Keratinocyte (primary cell): ENCODE measurements around the gene LHFPL4. TPM values are rescaled to one million over a fixed set of nuclear protein-coding genes. Genes with fewer than 3 reads are reported as not detected.

Experiments
- DNase-seq: peaks from one replicate; pipeline ENCODE4 v3.0.0-alpha.2; 2011; ENCODE audit warnings: low read depth, missing footprints, low spot score
- FAIRE-seq: peaks from 2 replicates; lab custom pipeline; 2011; peaks lifted over from hg19 to GRCh38; lab: Jason Lieb, UNC
- H2AFZ ChIP-seq: 2 replicates; pipeline ENCODE4 v1.6.0; 2012; ENCODE audit warnings: low read length, control low read depth, inconsistent platforms; ENCODE audit not compliant: control insufficient read depth
- H3K27ac ChIP-seq: 2 replicates; pipeline ENCODE4 v1.5.1; 2011; ENCODE audit warnings: low read length; ENCODE audit not compliant: control insufficient read depth, insufficient read depth
- H3K27me3 ChIP-seq: 3 replicates; pipeline ENCODE4 v1.6.0; 2011; ENCODE audit warnings: low read length; ENCODE audit not compliant: control insufficient read depth, insufficient read depth; ENCODE audit errors: extremely low read depth
- H3K36me3 ChIP-seq, 2 experiments: 2 replicates in 1 of 2; 3 replicates in 1 of 2; pipeline ENCODE4 v1.5.1; 2011; ENCODE audit warnings: low read length in 2 of 2, mild to moderate bottlenecking in 1 of 2; ENCODE audit not compliant: control insufficient read depth in 2 of 2, insufficient read depth in 2 of 2; ENCODE audit errors: extremely low read depth in 1 of 2
- H3K4me1 ChIP-seq: 3 replicates; pipeline ENCODE4 v1.5.1; 2011; ENCODE audit warnings: low read length; ENCODE audit not compliant: control insufficient read depth, insufficient read depth; ENCODE audit errors: extremely low read depth
- H3K4me2 ChIP-seq: 3 replicates; pipeline ENCODE4 v1.6.0; 2011; ENCODE audit warnings: low read depth, low read length; ENCODE audit not compliant: control insufficient read depth, insufficient read depth; ENCODE audit errors: extremely low read depth
- H3K4me3 ChIP-seq, 3 experiments: fragments of 200-600 bp in 1 of 3; sonication (generic) in 1 of 3; 2 replicates in 2 of 3; 3 replicates in 1 of 3; pipeline ENCODE4 v1.5.1; 2011 to 2016; ENCODE audit warnings: low read length in 3 of 3, mild to moderate bottlenecking in 3 of 3, control low read depth in 2 of 3, inconsistent platforms in 1 of 3, low read depth in 1 of 3, mixed read lengths in 1 of 3, mixed run types in 1 of 3, moderate library complexity in 1 of 3; ENCODE audit not compliant: control insufficient read depth in 2 of 3, insufficient read depth in 2 of 3; ENCODE audit errors: extremely low read depth in 1 of 3
- H3K79me2 ChIP-seq: 2 replicates; pipeline ENCODE4 v1.6.0; 2012; ENCODE audit warnings: low read length; ENCODE audit not compliant: control insufficient read depth, insufficient read depth
- H3K9ac ChIP-seq: 3 replicates; pipeline ENCODE4 v1.6.0; 2011; ENCODE audit warnings: low read length; ENCODE audit not compliant: control insufficient read depth, insufficient read depth; ENCODE audit errors: extremely low read depth
- H3K9me1 ChIP-seq: 3 replicates; pipeline ENCODE4 v1.6.0; 2011; ENCODE audit warnings: low read length; ENCODE audit not compliant: control insufficient read depth, insufficient read depth; ENCODE audit errors: extremely low read depth
- H3K9me3 ChIP-seq: 2 replicates; pipeline ENCODE4 v1.5.1; 2012; ENCODE audit warnings: low read depth, low read length; ENCODE audit not compliant: control insufficient read depth
- H4K20me1 ChIP-seq: 3 replicates; pipeline ENCODE4 v1.6.0; 2011; ENCODE audit warnings: low read length; ENCODE audit not compliant: control insufficient read depth, insufficient read depth; ENCODE audit errors: extremely low read depth
- CTCF ChIP-seq, 3 experiments: IDR thresholded peaks in 1 of 3; conservative IDR thresholded peaks in 1 of 3; optimal IDR thresholded peaks in 1 of 3; 2 replicates in 2 of 3; 3 replicates in 1 of 3; pipeline versions ENCODE3 to v1.5.1; 2011; ENCODE audit warnings: low read length in 3 of 3, mild to moderate bottlenecking in 3 of 3, moderate library complexity in 2 of 3, control low read depth in 1 of 3, inconsistent platforms in 1 of 3; ENCODE audit not compliant: insufficient read depth in 2 of 3; ENCODE audit errors: extremely low read depth in 1 of 3
- EZH2 ChIP-seq: IDR thresholded peaks from one replicate; pipeline ENCODE4 v1.6.1; 2012; ENCODE audit warnings: inconsistent platforms, mild to moderate bottlenecking, low read length, moderate library complexity
- dilution Hi-C: fragments of 300-500 bp; cut with MboI; formaldehyde crosslinking; loops from one replicate; pipeline ENCODE4 v1.7.0; 2020; ENCODE audit warnings: low sequenced_read_pairs; ENCODE audit not compliant: extremely low pct_ligation_motif_present
- polyA plus RNA-seq, 5 experiments: library from polyadenylated mRNA; depleted of rRNA in 3 of 5; stranded (reverse) in 3 of 5; stranded (forward) in 1 of 5; unstranded in 1 of 5; fragments of >200 nt; gene quantifications; 1 replicate in 1 of 5; 2 replicates in 3 of 5; 3 replicates in 1 of 5; pipeline versions ENCODE4 v1.2.1 to v1.2.3, GENCODE V29; 2011 to 2012; ENCODE audit warnings: missing spikeins in 2 of 5, low read depth in 1 of 5, low replicate concordance in 1 of 5

LHFPL4 gene
- polyA plus RNA-seq, 1 donor (not counting 4 experiments of a cell fraction or from before 2014, with no cell fraction given): not detected

- Histone ChIP-seq H3K27me3 (no peaks in the 10 kb centered on the region), H3K79me2 (peaks cover 2% of the 10 kb centered on the region), H3K4me2 (no peak overlapping the region), H4K20me1 (no peaks in the 10 kb centered on the region), H3K9ac (no peak overlapping the region), H3K9me1 (no peaks in the 10 kb centered on the region), H3K4me1 (no peaks in the 10 kb centered on the region), H2AFZ (no peak overlapping the region), H3K9me3 (no peaks in the 10 kb centered on the region), H3K4me3 (no peak overlapping the region), H3K36me3 (peaks cover 44 to 56% of the 10 kb centered on the region in 2 experiments), H3K27ac (no peak overlapping the region)
- TF ChIP-seq CTCF (optimal IDR thresholded peaks at IDR 0.05 in 1 of 3, IDR thresholded peaks at IDR 0.05 in 1 of 3, conservative IDR thresholded peaks at IDR 0.05 in 1 of 3; ENCODE audit: extremely low read depth in 1 of 3, insufficient read depth in 2 of 3, low read length in 3 of 3) (no peak), EZH2 (no peak)
- dilution Hi-C loops: no loop called here
- FAIRE-seq: no peak
- DNase-seq: no peak
These were observed 76.7 kb downstream of the LHFPL4 start for GRCh38 chr3:9476935-9477334.

- TF ChIP-seq CTCF (optimal IDR thresholded peaks at IDR 0.05 in 1 of 3, IDR thresholded peaks at IDR 0.05 in 1 of 3, conservative IDR thresholded peaks at IDR 0.05 in 1 of 3; ENCODE audit: extremely low read depth in 1 of 3, insufficient read depth in 2 of 3, low read length in 3 of 3) (no peak), EZH2 (no peak)
- H3K36me3 ChIP-seq: peaks cover 47 to 57% of the 10 kb centered on the region in 2 experiments
- no peaks in the 10 kb centered on the region for H3K4me1 ChIP-seq
- no peaks in the 10 kb centered on the region for H3K9me3 ChIP-seq
- H3K9me1 ChIP-seq: no peaks in the 10 kb centered on the region
- H3K4me3 ChIP-seq: no peak overlapping the region
- no peak overlapping the region for H3K4me2 ChIP-seq
- no peak overlapping the region for H2AFZ ChIP-seq
- FAIRE-seq: no peak
- dilution Hi-C loops: no loop called here
- no peaks in the 10 kb centered on the region for H3K27me3 ChIP-seq
- no peak for DNase-seq
- H3K9ac ChIP-seq: no peak overlapping the region
- peaks cover 10% of the 10 kb centered on the region for H3K79me2 ChIP-seq
- H4K20me1 ChIP-seq: no peaks in the 10 kb centered on the region
- H3K27ac ChIP-seq: no peak overlapping the region
These were observed 79.1 kb downstream of the LHFPL4 start for GRCh38 chr3:9474482-9474881.
